IPS-18c (cell line): ENCODE measurements around the gene WSB2.
A peak's percentile ranks its signal among the peaks of the same experiment; 100 is the strongest.
"Not testable (repeated sequence)": the region's sequence is repeated elsewhere in the genome, so short reads cannot be mapped to it uniquely, and the experiment has no call there.

ENCODE experiments used
- H3K4me3 ChIP-seq: 2 replicates; pipeline ENCODE4 v1.7.0; 2013; ENCODE audit warnings: low read depth, mild to moderate bottlenecking, low read length, moderate library complexity; ENCODE audit not compliant: insufficient read depth
- H3K9me3 ChIP-seq: one replicate; pipeline ENCODE4 v1.6.1; 2013; ENCODE audit warnings: mild to moderate bottlenecking, low read length, moderate library complexity; ENCODE audit not compliant: control insufficient read depth, insufficient read depth

WSB2 gene

DNA sequence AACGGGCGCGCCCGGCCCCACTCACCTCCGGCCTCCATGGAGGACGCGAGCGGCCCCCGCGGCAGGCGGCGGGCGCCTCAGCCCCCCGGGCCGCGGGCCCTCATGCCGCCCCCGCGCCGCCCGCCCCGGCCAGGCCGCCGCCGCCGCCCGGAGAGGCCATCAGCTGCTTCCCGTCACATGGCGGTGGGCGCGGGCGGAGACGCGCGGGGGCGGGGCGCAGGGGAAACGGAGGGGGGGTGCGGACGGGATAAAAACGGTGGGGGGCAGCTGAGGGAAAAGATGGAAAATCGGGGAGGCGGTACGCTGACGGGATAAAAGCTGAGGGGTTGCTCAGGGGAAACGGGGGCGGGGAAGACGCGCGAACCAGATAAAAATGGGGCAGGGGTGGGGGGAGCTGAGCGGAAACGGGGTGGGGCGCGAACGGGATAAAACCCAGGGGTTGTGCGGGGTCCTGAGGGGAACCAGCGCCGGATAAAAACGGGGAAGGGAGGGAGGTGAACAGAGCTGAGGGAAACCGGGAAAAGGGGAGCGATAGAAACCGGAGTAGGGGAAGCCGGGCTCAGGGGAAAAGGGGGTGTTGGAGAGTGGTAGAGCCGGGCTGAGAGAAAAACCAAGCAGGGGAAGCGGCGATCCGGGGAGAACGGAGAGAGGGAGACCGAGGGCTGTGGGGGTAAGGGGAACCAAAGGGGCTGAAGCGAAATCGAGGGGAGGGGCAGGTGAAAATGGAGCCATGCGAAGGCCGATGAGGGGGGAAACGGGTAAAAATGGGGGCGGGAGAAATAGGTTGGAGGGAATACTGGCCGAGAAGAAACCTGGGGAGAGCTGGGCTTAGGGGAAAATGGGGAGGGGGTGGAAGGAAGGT lies at the start of gene WSB2:
Gene WSB2, minus strand, starts transcription at position 169 of the 862 bp plus-strand sequence. Its CDS starts 131 bp downstream, at position 38.
- no peaks in the 10 kb centered on the region for H3K9me3 ChIP-seq
- peak within 1 kb of the TSS; percentile 94 for H3K4me3 ChIP-seq

- H3K9me3 ChIP-seq, result no peaks in the 10 kb centered on the region
Observed at GRCh38 chr12:118109088-118109487, 48.1 kb upstream of the WSB2 start.

DNA sequence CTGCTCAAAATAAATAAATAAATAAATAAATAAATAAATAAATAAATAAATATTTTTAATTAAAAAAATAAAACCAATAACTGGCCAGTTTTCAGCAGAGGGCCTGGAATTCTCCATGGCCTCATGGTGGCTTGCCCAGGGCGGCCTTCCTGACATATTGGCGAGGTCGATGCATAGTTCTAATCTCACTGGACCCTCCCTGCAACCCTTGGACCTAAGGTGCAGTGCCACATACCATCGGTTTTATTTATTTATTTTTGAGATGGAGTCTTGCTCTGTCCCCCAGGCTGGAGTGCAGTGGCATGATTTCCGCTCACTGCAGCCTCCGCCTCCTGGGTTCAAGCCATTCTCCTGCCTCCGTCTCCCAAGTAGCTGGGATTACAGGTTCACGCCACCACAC lies 46.7 kb upstream of the WSB2 start:
- H3K4me3 ChIP-seq, result no peak overlapping the region

More at GRCh38 chr12:118109088-118109487, 48.1 kb upstream of the WSB2 start:
- H3K4me3 ChIP-seq, result no peak overlapping the region

DNA sequence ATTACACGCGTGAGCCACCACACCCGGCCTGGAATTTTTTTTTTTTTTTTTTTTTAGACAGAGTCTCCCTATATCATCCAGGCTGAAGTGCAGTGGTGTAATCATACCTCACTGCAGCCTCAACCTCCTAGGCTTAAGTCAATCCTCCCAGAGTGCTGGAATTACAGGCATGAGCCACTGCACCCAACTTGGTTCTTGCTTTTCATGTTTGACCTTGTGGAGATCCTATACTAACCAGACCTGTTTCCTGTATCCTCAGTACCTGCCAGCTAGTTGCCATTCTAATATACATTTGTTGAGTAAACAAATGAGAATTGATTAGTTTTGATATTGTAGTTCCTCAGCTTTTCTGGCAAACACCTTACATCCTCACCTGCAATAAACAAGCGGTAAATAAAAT lies 46.0 kb upstream of the WSB2 start:
- H3K4me3 ChIP-seq, result no peak overlapping the region
- no peaks in the 10 kb centered on the region for H3K9me3 ChIP-seq

More for the DNA sequence above, 46.7 kb upstream of the WSB2 start:
- no peaks in the 10 kb centered on the region for H3K9me3 ChIP-seq

DNA sequence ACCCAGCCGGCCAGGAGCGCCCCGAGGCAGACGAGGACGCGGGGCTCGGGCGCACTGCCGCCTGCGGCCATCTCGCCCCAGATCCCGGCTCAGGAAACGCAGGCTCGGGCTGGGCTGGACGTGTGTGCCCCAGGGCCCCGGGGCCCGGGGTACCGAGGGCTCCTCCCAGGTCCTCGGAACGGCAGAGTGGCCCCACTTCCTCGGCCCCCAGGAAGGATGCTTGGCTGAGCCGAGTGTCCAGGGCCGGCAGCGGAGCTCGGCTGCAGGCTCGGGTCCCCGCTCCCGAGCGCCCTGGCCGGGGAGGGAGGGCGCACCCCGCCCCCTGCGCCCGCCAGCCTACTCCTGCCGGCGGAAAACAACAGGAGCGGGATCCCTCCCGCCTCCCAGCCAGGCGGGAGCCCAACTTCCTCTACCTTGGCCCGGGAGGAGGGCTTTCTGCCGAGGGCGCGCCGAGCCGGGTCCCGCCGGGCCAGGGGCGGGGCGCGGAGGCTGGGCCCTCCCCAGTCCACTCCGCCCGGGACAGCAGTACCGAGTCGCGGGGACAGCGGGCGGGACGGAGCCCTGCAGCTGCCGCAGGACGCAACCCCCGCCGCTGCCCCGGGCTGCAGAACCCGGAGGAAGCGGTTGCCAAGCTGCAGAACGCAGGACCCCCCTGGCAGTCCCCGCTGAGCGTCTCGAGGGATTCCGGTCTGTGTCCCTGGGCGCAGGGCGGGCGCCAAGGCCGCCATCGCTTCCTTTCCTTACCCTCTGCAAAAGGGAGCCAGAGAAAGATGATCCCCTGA lies 42.8 kb upstream of the WSB2 start, which contains the start of gene VSIG10:
Gene VSIG10, minus strand, starts transcription at position 411 of the 782 bp plus-strand sequence. Its CDS starts 340 bp downstream, at position 71.
- no peaks in the 10 kb centered on the region for H3K9me3 ChIP-seq
- peak within 1 kb of the TSS; percentile 89 for H3K4me3 ChIP-seq

GRCh38 chr12:118103201-118103600 lies 42.2 kb upstream of the WSB2 start:
- no peaks in the 10 kb centered on the region for H3K9me3 ChIP-seq
- H3K4me3 ChIP-seq, result peak overlapping the region; percentile 89

DNA sequence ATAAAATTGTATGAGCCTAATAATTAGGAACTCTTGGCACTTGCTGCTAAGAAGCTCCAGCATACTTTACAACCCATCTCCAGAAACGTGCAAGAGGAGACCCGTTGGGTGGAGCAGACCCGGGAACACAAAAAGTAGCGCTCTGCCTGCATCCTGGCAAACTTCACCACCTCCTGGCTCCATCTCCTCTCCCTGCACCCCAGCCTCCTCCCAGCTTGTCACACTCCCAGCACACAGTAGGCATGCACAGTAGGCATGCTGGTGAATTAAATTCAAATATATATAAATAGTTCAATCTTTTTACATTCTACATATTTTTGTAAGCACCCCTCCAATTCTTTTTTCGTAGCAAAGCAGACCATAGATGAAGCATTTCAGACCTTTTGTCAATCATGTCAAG lies 41.6 kb upstream of the WSB2 start:
- peak overlapping the region; percentile 89 for H3K4me3 ChIP-seq
- H3K9me3 ChIP-seq, result no peaks in the 10 kb centered on the region

GRCh38 chr12:118102070-118102469 lies 41.1 kb upstream of the WSB2 start:
- H3K9me3 ChIP-seq, result no peaks in the 10 kb centered on the region
- peak overlapping the region; percentile 89 for H3K4me3 ChIP-seq

DNA sequence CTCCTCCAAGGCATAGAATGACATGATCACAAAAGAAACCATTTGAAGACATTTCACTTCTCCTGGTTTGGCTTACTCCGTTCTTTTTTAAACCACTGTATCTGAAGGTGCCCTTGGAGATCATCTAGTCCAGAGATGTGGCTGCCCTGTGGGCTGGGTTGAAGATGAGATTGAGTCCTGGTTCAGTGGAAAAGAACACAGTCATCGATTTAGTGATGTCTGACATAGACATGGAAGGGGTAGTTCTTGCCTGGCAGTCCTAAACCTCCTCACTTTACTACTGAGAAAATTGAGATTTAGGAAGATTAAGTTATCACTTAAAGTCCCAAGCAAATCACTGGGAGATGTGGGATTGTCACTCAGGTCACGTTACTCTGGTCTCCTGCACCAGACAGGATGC lies 40.1 kb upstream of the WSB2 start:
- H3K9me3 ChIP-seq, result no peaks in the 10 kb centered on the region
- H3K4me3 ChIP-seq, result no peak overlapping the region

DNA sequence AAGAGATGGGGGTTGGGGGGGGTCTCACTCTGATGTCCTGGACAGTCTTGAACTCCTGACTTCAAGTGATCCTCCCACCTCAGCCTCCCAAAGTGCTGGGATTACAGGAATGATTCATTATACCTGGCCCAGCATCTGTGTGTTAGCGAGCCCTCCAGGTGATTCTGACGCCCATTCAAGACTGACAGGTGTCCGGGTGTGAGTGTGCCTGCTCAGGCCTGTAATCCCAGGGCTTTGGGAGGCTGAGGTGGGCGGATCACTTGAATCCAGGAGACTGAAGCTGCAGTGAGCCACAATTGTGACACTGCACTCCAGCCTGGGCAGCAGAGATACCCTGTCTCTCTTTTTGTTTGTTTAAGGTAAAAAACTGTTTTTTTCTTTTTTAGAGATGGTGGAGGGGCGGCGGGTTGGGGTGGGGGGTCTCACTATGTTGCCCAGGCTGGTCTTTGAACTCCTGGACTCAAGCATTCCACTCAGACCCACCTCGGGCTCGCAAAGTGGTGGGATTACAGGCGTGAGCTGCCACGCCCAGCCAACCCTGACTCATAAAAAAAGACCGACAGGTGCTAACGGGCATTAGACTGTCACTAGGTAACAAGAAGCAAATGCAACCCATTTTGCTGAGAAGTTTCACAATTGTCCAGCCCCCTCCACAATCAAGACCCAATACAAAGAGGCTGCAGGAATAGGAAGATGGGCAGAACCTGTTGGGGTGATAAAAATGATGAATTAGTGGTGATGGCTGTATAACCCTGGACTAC lies 38.1 kb upstream of the WSB2 start:
- Histone ChIP-seq H3K4me3 (no peak overlapping the region), H3K9me3 (no peaks in the 10 kb centered on the region)

GRCh38 chr12:118098401-118098800 lies 37.4 kb upstream of the WSB2 start:
- H3K9me3 ChIP-seq, result no peaks in the 10 kb centered on the region
- no peak overlapping the region for H3K4me3 ChIP-seq

- Histone ChIP-seq H3K4me3 (no peak overlapping the region), H3K9me3 (no peaks in the 10 kb centered on the region)
Observed at GRCh38 chr12:118094039-118094438, 33.1 kb upstream of the WSB2 start.

- Histone ChIP-seq H3K9me3 (no peaks in the 10 kb centered on the region), H3K4me3 (no peak overlapping the region)
Observed at GRCh38 chr12:118089782-118090181, 28.8 kb upstream of the WSB2 start.

DNA sequence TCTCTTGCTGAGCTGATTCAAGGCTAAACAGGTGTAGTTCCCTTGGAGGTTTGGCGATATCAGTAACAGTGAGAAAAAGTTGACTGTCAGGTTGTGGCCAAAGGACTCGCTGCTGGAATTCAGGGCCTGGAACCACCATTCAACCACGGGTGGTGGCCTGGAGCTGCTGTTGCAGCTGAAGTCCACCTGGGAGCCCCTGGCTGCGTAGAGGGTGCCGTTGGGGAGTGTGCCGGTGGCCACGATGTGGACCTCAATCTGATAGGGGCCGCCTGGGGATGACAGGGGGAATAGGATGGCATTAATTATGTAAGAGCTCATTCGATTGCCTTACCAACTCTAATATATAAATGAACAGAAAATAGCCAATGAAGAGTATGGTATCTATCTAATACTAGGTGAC lies 21.2 kb upstream of the WSB2 start:
- Histone ChIP-seq H3K4me3 (no peak overlapping the region), H3K9me3 (no peaks in the 10 kb centered on the region)

- not testable (repeated sequence) for H3K4me3 ChIP-seq, H3K9me3 ChIP-seq
Observed at GRCh38 chr12:118081521-118081920, 20.5 kb upstream of the WSB2 start.

DNA sequence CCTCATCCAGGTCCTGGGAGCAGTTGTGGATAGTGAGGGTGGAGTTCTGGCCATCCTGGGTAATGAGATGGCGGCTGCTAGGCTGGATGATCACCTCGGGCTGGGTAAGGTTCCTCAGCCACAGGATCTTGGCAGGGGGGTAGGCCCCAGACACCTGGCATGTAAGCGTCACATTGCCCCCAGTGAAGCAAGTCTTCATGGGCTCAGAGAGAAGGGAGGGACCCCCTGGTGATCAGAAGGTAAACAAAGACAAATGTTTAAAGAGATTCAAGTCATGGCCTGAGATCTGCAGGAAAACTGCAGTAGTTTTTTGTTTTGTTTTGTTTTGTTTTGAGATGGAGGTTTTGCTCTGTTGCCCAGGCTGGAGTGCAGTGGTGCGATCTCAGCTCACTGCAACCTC lies 12.8 kb upstream of the WSB2 start:
- Histone ChIP-seq H3K9me3 (no peaks in the 10 kb centered on the region), H3K4me3 (no peak overlapping the region)

DNA sequence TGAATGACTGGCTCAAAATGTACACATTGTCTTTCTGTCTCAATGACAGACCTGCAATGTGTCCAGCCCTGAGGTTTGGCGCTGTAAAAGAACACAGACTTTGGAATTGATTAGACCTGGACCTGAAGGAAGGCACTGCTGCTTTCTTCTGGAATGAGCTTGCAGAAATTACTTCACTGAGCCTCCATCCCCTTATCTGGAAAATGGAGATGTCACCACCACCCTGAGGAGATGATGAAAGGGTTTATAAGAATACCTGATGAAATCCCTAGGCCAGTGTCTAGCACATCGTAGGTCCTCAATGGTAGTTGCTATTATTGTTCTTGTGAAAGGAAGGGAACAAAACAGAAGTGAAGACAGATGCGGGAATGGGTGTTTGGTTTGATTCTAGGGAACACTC lies 9.7 kb upstream of the WSB2 start:
- Histone ChIP-seq H3K9me3 (no peaks in the 10 kb centered on the region), H3K4me3 (no peak overlapping the region)
